Neural cell (in vitro differentiated cells): ENCODE results near the gene REM2. TPM values are rescaled to one million over a fixed set of nuclear protein-coding genes. Genes with fewer than 3 reads are reported as not detected.

Experiments
- H2AFZ ChIP-seq: fragments of 200-600, 300-800 bp; sonication (generic), shearing (Covaris generic); 2 replicates; pipeline ENCODE4 v1.6.0; 2014; ENCODE audit warnings: low read depth, mild to moderate bottlenecking, antibody characterized with exemption, low read length, moderate library complexity
- H3F3A ChIP-seq: fragments of 200-600 bp; shearing (Covaris generic); 2 replicates; pipeline ENCODE4 v1.6.1; 2016; ENCODE audit warnings: mild to moderate bottlenecking, moderate library complexity, mixed read lengths, antibody characterized with exemption, low read length; ENCODE audit not compliant: insufficient read depth, poor library complexity, severe bottlenecking
- H3K27ac ChIP-seq: fragments of 200-600, 300-800 bp; sonication (generic), shearing (Covaris generic); 2 replicates; pipeline ENCODE4 v1.5.1; 2014; ENCODE audit warnings: mild to moderate bottlenecking, low read length, moderate library complexity
- H3K27me3 ChIP-seq: fragments of 300-800, 200-600 bp; sonication (generic), shearing (Covaris generic); 2 replicates; pipeline ENCODE4 v1.6.0; 2014; ENCODE audit warnings: mild to moderate bottlenecking, low read depth, low read length, moderate library complexity; ENCODE audit not compliant: insufficient read depth
- H3K36me3 ChIP-seq: fragments of 300-800, 200-600 bp; sonication (generic), shearing (Covaris generic); 2 replicates; pipeline ENCODE4 v1.5.1; 2014; ENCODE audit warnings: mild to moderate bottlenecking, antibody characterized with exemption, low read length, moderate library complexity; ENCODE audit not compliant: insufficient read depth
- H3K4me2 ChIP-seq: fragments of 300-800, 200-600 bp; sonication (generic), shearing (Covaris generic); 2 replicates; pipeline ENCODE4 v1.6.0; 2014; ENCODE audit warnings: mild to moderate bottlenecking, low read length
- H3K4me3 ChIP-seq: fragments of 300-800, 200-600 bp; sonication (generic), shearing (Covaris generic); 2 replicates; pipeline ENCODE4 v1.5.1; 2014; ENCODE audit warnings: mild to moderate bottlenecking, low read length, moderate library complexity
- H3K79me2 ChIP-seq: fragments of 200-600 bp; shearing (Covaris generic); replicated peaks from 2 replicates; pipeline ENCODE4 v1.6.0; 2014; ENCODE audit warnings: mild to moderate bottlenecking, low read length, moderate library complexity; ENCODE audit not compliant: insufficient read depth
- H3K9ac ChIP-seq: fragments of 300-800, 200-600 bp; sonication (generic), shearing (Covaris generic); 2 replicates; pipeline ENCODE4 v1.6.1; 2016; ENCODE audit warnings: mild to moderate bottlenecking, low read length, mixed read lengths
- H3K9me2 ChIP-seq: fragments of 200-600 bp; shearing (Covaris generic); 2 replicates; pipeline ENCODE4 v1.6.1; 2016; ENCODE audit warnings: mild to moderate bottlenecking, low read length, mixed read lengths; ENCODE audit not compliant: insufficient read depth
- H3K9me3 ChIP-seq: fragments of 200-600, 300-800 bp; sonication (generic), shearing (Covaris generic); 2 replicates; pipeline ENCODE4 v1.6.1; 2016; ENCODE audit warnings: mild to moderate bottlenecking, mixed run types, low read length, moderate library complexity, mixed read lengths
- H4K20me1 ChIP-seq: fragments of 200-600 bp; shearing (Covaris generic); 2 replicates; pipeline ENCODE4 v1.6.1; 2016; ENCODE audit warnings: mild to moderate bottlenecking, mixed run types; ENCODE audit not compliant: insufficient read depth
- CTCF ChIP-seq: fragments of 450-650 bp; IDR thresholded peaks from 2 replicates; pipeline ENCODE4 v1.5.1; 2014; ENCODE audit warnings: antibody characterized with exemption, mild to moderate bottlenecking, moderate library complexity; ENCODE audit not compliant: poor library complexity, severe bottlenecking
- EP300 ChIP-seq: fragments of 450-650 bp; conservative IDR thresholded peaks from 2 replicates; pipeline ENCODE4 v1.6.1; 2014; ENCODE audit warnings: antibody characterized with exemption, mild to moderate bottlenecking, moderate library complexity; ENCODE audit not compliant: poor library complexity, severe bottlenecking
- EZH2 ChIP-seq: fragments of 200-600, 300-800 bp; shearing (Covaris generic), sonication (generic); IDR thresholded peaks from 2 replicates; pipeline ENCODE4 v1.6.1; 2014; ENCODE audit warnings: antibody characterized with exemption, low read length, borderline replicate concordance, mild to moderate bottlenecking; ENCODE audit not compliant: insufficient read depth, poor library complexity, severe bottlenecking
- MXI1 ChIP-seq: fragments of 450-650 bp; conservative IDR thresholded peaks from 2 replicates; pipeline ENCODE4 v1.6.1; 2014; ENCODE audit warnings: antibody characterized with exemption, mild to moderate bottlenecking; ENCODE audit not compliant: poor library complexity, severe bottlenecking
- POLR2AphosphoS5 ChIP-seq: IDR thresholded peaks from 2 replicates; pipeline ENCODE4 v1.6.1; 2012
- RAD21 ChIP-seq: fragments of 450-650 bp; conservative IDR thresholded peaks from 2 replicates; pipeline ENCODE4 v1.6.1; 2014; ENCODE audit warnings: antibody characterized with exemption, mild to moderate bottlenecking, moderate library complexity
- REST ChIP-seq: IDR thresholded peaks from 2 replicates; pipeline ENCODE4 v1.6.1; 2012; ENCODE audit warnings: borderline replicate concordance
- SMC3 ChIP-seq: fragments of 450-650 bp; conservative IDR thresholded peaks from 2 replicates; pipeline ENCODE4 v1.6.1; 2014; ENCODE audit warnings: antibody characterized with exemption, mild to moderate bottlenecking, moderate library complexity; ENCODE audit not compliant: poor library complexity
- TAF1 ChIP-seq: IDR thresholded peaks from 2 replicates; pipeline ENCODE4 v1.6.1; 2012; ENCODE audit warnings: low read depth
- polyA plus RNA-seq: library from polyadenylated mRNA; depleted of rRNA; stranded (reverse); fragments of >200 nt; gene quantifications from 2 replicates; pipeline ENCODE4 v1.2.3, GENCODE V29; 2014

Gene REM2
- polyA plus RNA-seq, 1 donor from 2014 or later, result 28.6 TPM

- no peaks in the 10 kb centered on the region for H3K9me2 ChIP-seq
- peak overlapping the region; percentile 100 for H3K9ac ChIP-seq
- peak overlapping the region; percentile 54 for H3K4me2 ChIP-seq
- H3K79me2 ChIP-seq, result peaks cover 29% of the 10 kb centered on the region
- peaks cover 8% of the 10 kb centered on the region for H3F3A ChIP-seq
- H3K4me3 ChIP-seq, result peak overlapping the region; percentile 90
- no peaks in the 10 kb centered on the region for H3K9me3 ChIP-seq
- TF ChIP-seq EP300, result peak; percentile 83
- TF ChIP-seq REST, result peak; percentile 94
- TF ChIP-seq POLR2AphosphoS5, result peak; percentile 99
- no peak for TF ChIP-seq RAD21
- TF ChIP-seq SMC3, result peak; percentile 9
- TF ChIP-seq EZH2, result no peak
- no peak for TF ChIP-seq CTCF
- TF ChIP-seq MXI1, result no peak
- peak; percentile 99 for TF ChIP-seq TAF1
- H3K27ac ChIP-seq, result peak overlapping the region; percentile 97
- no peaks in the 10 kb centered on the region for H4K20me1 ChIP-seq
- H2AFZ ChIP-seq, result peak overlapping the region; percentile 54
- no peaks in the 10 kb centered on the region for H3K36me3 ChIP-seq
- H3K27me3 ChIP-seq, result no peaks in the 10 kb centered on the region
Observed at GRCh38 chr14:22882529-22883172, 371 bp upstream of the REM2 start.

- H3K9me3 ChIP-seq, result no peaks in the 10 kb centered on the region
- peaks cover 8% of the 10 kb centered on the region for H3F3A ChIP-seq
- no peak overlapping the region for H2AFZ ChIP-seq
- no peaks in the 10 kb centered on the region for H3K27me3 ChIP-seq
- no peaks in the 10 kb centered on the region for H4K20me1 ChIP-seq
- H3K27ac ChIP-seq, result peak overlapping the region; percentile 97
- H3K4me2 ChIP-seq, result peak overlapping the region; percentile 99
- no peak for TF ChIP-seq POLR2AphosphoS5
- TF ChIP-seq EP300, result no peak
- no peak for TF ChIP-seq REST
- no peak for TF ChIP-seq SMC3
- TF ChIP-seq EZH2, result no peak
- peaks cover 29% of the 10 kb centered on the region for H3K79me2 ChIP-seq
- no peaks in the 10 kb centered on the region for H3K36me3 ChIP-seq
- peak overlapping the region; percentile 90 for H3K4me3 ChIP-seq
- no peaks in the 10 kb centered on the region for H3K9me2 ChIP-seq
- H3K9ac ChIP-seq, result peak overlapping the region; percentile 100
Observed at GRCh38 chr14:22884076-22884737, 1.2 kb downstream of the REM2 start.
